GM06990 (cell line): ENCODE data around the gene FAM20C.

Source experiments
- DNase-seq: peaks from one replicate; pipeline ENCODE4 v3.0.0-alpha.2; 2011; ENCODE audit not compliant: insufficient read length; ENCODE audit errors: extremely low read depth
- H3K27me3 ChIP-seq: replicated peaks from 2 replicates; pipeline ENCODE4 v1.6.0; 2011; ENCODE audit warnings: low read length; ENCODE audit not compliant: control insufficient read depth, insufficient read depth
- H3K36me3 ChIP-seq: 2 replicates; pipeline ENCODE4 v1.5.1; 2011; ENCODE audit warnings: low read length; ENCODE audit not compliant: control insufficient read depth, insufficient read depth
- H3K4me3 ChIP-seq: replicated peaks from 2 replicates; pipeline ENCODE4 v1.5.1; 2011; ENCODE audit warnings: low read depth, mild to moderate bottlenecking, control low read depth, low read length
- TF ChIP-seq, protein P1 (sequence below): IDR thresholded peaks from 2 replicates; pipeline ENCODE4 v1.5.1; 2011; ENCODE audit warnings: low read length, control low read depth, mild to moderate bottlenecking, inconsistent platforms; ENCODE audit not compliant: insufficient read depth, poor library complexity, severe bottlenecking

The FAM20C gene

DNA sequence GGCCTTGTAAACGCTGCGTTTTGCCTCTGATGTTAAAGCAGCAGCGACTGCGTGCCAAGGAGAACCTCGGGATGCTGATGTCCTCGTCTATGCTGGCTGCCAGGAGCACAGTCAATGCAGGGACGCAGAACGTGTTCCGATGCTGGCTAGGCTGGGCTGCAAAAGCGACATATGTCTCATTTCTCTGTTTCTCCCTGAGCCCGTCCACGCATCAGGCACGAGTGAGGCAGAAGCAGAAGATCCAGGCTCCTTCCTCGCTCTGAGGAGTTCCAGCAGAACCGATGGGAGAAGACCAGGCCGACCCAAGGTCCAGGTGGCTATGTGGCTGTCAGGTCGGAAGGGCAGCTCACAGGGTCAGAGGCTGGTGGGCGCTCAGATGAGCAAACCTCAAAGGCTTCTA lies 93.9 kb downstream of the FAM20C start:
- TF ChIP-seq, protein P1, sequence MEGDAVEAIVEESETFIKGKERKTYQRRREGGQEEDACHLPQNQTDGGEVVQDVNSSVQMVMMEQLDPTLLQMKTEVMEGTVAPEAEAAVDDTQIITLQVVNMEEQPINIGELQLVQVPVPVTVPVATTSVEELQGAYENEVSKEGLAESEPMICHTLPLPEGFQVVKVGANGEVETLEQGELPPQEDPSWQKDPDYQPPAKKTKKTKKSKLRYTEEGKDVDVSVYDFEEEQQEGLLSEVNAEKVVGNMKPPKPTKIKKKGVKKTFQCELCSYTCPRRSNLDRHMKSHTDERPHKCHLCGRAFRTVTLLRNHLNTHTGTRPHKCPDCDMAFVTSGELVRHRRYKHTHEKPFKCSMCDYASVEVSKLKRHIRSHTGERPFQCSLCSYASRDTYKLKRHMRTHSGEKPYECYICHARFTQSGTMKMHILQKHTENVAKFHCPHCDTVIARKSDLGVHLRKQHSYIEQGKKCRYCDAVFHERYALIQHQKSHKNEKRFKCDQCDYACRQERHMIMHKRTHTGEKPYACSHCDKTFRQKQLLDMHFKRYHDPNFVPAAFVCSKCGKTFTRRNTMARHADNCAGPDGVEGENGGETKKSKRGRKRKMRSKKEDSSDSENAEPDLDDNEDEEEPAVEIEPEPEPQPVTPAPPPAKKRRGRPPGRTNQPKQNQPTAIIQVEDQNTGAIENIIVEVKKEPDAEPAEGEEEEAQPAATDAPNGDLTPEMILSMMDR, result no peak
- DNase-seq, result no peak
- Histone ChIP-seq H3K4me3 (no peak overlapping the region), H3K36me3 (no peaks in the 10 kb centered on the region), H3K27me3 (no peaks in the 10 kb centered on the region)

DNA sequence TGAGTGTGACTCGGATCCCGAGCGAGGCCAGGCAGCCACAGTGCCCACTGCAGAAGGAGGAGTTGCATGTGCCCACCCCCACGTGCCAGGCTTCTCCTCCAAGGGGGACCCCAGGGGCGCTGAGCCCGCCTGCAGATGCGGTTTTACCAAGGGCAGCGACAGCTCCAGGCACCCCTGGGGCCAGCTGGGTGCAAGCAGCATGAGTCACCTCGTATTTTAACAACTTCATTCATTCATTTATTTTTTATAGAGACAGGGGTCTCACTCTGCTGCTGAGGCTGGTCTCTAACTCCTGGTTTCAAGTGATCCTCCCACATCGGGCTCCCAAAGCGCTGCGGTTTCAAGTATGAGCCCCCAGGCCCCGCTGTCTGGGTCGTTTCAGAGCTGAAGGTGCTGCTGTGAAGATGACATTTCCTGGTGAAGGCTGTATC lies 96.3 kb downstream of the FAM20C start:
- Histone ChIP-seq H3K36me3 (no peaks in the 10 kb centered on the region), H3K27me3 (no peaks in the 10 kb centered on the region), H3K4me3 (no peak overlapping the region)
- no peak for DNase-seq
- TF ChIP-seq, protein P1, result no peak

DNA sequence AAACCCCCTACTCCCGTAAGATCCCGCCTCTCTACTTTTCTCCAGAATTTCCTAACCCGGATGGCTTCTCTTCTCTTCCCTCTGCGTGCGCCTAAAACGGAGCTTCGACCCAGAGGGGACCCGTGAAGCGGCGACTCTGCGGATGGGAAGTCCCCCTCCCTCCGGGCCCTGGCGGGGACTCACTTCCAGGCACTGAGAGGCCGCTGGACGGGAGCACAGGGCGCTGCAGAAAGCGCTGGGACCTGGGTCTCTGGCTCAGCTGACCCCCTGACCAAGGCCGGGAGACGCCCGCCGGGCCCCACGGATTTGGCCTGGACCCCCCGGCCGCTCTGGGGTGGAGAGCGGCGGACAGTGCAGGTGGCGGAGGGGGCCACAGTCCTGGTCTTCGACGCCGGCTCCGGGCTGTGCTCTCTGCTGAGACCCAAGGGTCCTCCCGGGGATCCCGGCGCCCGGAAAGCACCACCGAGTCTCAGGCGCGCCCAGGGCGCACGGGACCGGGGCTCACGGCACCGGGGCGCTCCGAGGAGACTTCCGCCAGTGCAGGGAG lies 96.9 kb downstream of the FAM20C start:
- TF ChIP-seq, protein P1, result no peak
- no peak overlapping the region for H3K4me3 ChIP-seq
- H3K27me3 ChIP-seq, result no peaks in the 10 kb centered on the region
- DNase-seq, result no peak
- H3K36me3 ChIP-seq, result no peaks in the 10 kb centered on the region

DNA sequence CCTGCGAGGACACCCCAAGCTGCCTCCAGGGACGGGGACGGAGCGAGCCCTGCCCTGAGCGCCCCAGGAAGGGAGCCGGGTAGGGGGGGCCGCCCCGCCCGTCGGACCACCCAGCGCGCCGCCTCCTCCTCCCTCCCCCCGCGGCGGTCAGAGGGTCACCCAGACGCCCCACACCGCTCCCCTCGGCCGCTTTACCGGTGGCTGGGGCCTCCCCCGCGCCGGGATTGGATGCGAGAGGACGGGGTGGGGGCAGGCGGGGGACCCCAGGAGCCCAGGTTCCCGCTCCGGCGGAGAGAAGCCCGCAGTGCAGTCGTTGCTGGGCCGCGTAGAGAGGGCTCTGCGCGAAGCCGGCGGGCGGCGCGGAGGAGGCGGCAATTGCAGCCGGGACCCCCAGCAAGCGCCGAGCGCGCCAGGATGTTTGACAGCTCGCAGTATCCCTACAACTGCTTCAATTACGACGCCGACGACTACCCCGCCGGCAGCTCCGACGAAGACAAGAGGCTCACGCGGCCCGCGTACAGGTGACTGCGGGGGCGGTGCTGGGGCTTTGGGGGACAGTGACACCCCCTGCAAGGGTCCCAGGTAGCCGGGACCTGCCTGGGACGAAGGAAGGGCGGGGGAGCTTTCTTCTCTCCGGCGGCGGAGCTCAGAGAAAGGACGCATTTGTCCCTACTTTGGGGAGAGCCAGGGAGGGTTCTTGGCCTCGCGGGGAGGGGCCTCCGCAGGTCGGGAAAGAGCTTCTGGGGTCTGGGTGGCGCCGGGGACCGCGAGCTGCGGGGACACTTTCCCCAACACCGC lies 97.6 kb downstream of the FAM20C start, which contains the start of gene FOXL3:
TSS of gene FOXL3 (plus strand) at position 415 of the 798 bp plus-strand sequence. CDS start at position 415, 0 bp downstream.
- TF ChIP-seq, protein P1, result no peak
- Histone ChIP-seq H3K36me3 (no peaks in the 10 kb centered on the region), H3K27me3 (no peaks in the 10 kb centered on the region), H3K4me3 (no peak within 1 kb of the TSS)
- DNase-seq, result no peak

DNA sequence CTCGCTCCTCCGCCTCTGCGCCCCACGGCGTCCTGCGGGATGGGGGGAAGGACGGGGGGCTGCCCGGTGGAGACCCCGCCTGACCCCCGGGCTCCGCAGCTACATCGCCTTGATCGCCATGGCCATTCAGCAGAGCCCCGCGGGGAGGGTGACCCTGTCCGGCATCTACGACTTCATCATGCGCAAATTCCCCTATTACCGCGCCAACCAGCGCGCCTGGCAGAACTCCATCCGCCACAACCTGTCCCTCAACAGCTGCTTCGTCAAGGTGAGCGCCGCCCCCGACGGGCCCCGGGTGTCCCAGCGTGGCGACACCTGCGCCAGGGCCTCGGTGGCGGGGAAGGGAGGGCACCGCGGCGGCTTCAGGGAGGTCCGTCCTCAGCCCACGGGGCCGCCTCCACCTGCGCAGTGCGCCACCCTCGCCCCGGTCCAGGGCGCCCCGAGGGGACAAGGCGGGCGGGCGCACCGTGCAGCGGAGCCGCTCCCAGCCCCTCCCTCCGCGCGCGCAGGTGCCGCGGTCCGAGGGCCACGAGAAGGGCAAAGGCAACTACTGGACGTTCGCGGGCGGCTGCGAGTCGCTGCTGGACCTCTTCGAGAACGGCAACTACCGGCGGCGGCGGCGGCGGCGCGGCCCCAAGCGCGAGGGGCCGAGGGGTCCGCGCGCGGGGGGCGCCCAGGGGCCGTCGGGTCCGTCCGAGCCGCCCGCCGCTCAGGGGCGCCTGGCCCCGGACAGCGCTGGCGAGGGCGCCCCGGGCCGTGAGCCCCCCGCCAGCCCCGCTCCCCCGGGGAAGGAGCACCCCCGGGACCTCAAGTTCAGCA lies 98.4 kb downstream of the FAM20C start:
- Histone ChIP-seq H3K4me3 (no peak overlapping the region), H3K27me3 (no peaks in the 10 kb centered on the region), H3K36me3 (no peaks in the 10 kb centered on the region)
- TF ChIP-seq, protein P1, result no peak
- no peak for DNase-seq
